ENCODE results near the gene CAMK2N2.
"Not testable (repeated sequence)": the region's sequence is repeated elsewhere in the genome, so short reads cannot be mapped to it uniquely, and the experiment has no call there.

The CAMK2N2 gene

DNA sequence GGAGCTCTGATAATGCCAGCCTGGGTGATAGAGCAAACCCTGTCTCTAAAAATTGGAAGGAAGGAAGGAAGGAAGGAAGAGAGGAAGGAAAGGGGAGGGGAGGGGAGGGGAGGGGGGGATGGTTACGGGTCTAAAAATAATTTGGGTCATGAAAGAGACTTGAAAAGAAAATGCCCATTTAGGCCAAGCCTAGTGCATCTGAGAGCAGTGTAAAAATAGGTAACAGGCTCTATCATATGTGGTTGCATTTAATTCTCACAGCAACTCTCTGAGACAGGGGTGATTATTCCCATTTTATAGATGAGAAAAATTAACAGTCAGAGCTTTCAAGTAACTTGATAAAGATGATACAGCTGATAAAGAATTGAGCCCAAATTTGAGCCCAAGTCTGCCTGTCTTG lies 10.9 kb upstream of the CAMK2N2 start:
- H3K79me1 ChIP-seq (ENCODE audit: low read length), result no peaks in the 10 kb centered on the region
- no peak overlapping the region for H3K56ac ChIP-seq (ENCODE audit: low read length)
- no peak for DNase-seq
- H3K4me2 ChIP-seq (ENCODE audit: low read length), result no peak overlapping the region
- no peak overlapping the region for H3K18ac ChIP-seq (ENCODE audit: low read length)
- no peak overlapping the region for H3K4me3 ChIP-seq (ENCODE audit: low read length)
- no peak overlapping the region for H3K9ac ChIP-seq (ENCODE audit: low read length)
- no peak overlapping the region for H2BK120ac ChIP-seq (ENCODE audit: low read depth, low read length)
- H3K36me3 ChIP-seq (ENCODE audit: control insufficient read depth, insufficient read depth, low read length), result no peaks in the 10 kb centered on the region
- H2BK5ac ChIP-seq (ENCODE audit: low read length), result no peak overlapping the region
- peaks cover 11% of the 10 kb centered on the region for H3K27me3 ChIP-seq (ENCODE audit: insufficient read depth, low read length, poor library complexity)
- no peak overlapping the region for H3K4ac ChIP-seq (ENCODE audit: low read depth, low read length)
- H4K8ac ChIP-seq (ENCODE audit: low read depth, low read length), result no peak overlapping the region
- H3K23ac ChIP-seq (ENCODE audit: low read length), result no peak overlapping the region
- no peaks in the 10 kb centered on the region for H3K79me2 ChIP-seq (ENCODE audit: control insufficient read depth, insufficient read depth, low read length)
- no CpG with 5 or more reads among the region's 1 CpG for WGBS (ENCODE audit: extremely low coverage, insufficient coverage, low lambda C conversion rate)
- H3K4me1 ChIP-seq (ENCODE audit: control insufficient read depth, low read depth, low read length), result no peaks in the 10 kb centered on the region
- H4K5ac ChIP-seq (ENCODE audit: low read length), result no peak overlapping the region
- no peak overlapping the region for H3K27ac ChIP-seq (ENCODE audit: low read depth, low read length)
- no peak overlapping the region for H2AK5ac ChIP-seq (ENCODE audit: low read length)
- H2BK15ac ChIP-seq (replicated peaks; ENCODE audit: low read depth), result no peak overlapping the region

DNA sequence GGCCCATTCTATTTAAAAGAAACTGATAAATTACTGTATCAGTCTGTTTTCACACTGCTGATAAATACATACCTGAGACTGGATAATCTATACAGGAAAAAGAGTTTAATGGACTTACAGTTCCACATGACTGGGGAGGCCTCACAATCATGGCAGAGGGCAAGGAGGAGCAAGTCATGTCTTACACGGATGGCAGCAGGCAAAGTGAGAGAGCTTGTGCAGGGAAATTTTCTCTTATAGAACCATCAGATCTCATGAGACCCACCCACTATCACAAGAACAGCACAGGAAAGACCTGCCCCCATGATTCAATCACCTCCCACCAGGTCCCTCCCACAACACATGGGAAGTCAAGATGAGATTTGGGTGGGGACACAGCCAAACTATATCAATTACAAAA lies 5.9 kb upstream of the CAMK2N2 start:
- not testable (repeated sequence) for H4K5ac ChIP-seq (ENCODE audit: low read length); H2BK120ac ChIP-seq (ENCODE audit: low read depth, low read length); H3K4ac ChIP-seq (ENCODE audit: low read depth, low read length); H3K18ac ChIP-seq (ENCODE audit: low read length); H3K79me2 ChIP-seq (ENCODE audit: control insufficient read depth, insufficient read depth, low read length); H3K23ac ChIP-seq (ENCODE audit: low read length); H3K36me3 ChIP-seq (ENCODE audit: control insufficient read depth, insufficient read depth, low read length); H3K9ac ChIP-seq (ENCODE audit: low read length); H3K56ac ChIP-seq (ENCODE audit: low read length); H3K79me1 ChIP-seq (ENCODE audit: low read length); H3K4me2 ChIP-seq (ENCODE audit: low read length); H4K8ac ChIP-seq (ENCODE audit: low read depth, low read length); H3K27me3 ChIP-seq (ENCODE audit: insufficient read depth, low read length, poor library complexity); H2BK5ac ChIP-seq (ENCODE audit: low read length); DNase-seq; H3K4me3 ChIP-seq (ENCODE audit: low read length); H3K27ac ChIP-seq (ENCODE audit: low read depth, low read length); H2AK5ac ChIP-seq (ENCODE audit: low read length); H2BK15ac ChIP-seq (replicated peaks; ENCODE audit: low read depth); H3K4me1 ChIP-seq (ENCODE audit: control insufficient read depth, low read depth, low read length)
- no CpG with 5 or more reads among the region's 1 CpG for WGBS (ENCODE audit: extremely low coverage, insufficient coverage, low lambda C conversion rate)

DNA sequence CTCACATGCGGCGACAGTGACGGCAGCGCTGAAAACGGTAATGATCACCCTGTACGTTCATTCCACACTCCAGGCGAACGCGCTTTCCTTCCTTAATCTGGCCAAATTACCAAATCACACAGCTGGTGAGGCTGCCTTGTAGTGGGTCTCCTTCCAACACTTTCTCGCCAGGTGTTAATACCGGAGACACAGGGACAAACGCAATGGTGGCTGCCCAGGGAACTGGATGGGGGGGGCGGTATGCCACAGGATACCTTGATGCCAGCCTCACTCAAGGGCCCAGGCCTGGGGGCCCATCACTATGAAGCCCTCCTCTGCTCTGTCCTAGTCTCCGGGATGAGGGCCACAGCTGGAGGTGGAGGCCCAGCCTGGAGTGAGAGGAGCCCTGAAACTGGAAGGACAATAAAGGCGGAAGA lies 1.4 kb upstream of the CAMK2N2 start:
- Histone ChIP-seq H3K27me3 (ENCODE audit: insufficient read depth, low read length, poor library complexity) (peaks cover 19% of the 10 kb centered on the region), H3K56ac (ENCODE audit: low read length) (no peak overlapping the region), H2BK120ac (ENCODE audit: low read depth, low read length) (no peak overlapping the region), H3K9ac (ENCODE audit: low read length) (no peak overlapping the region), H2BK5ac (ENCODE audit: low read length) (no peak overlapping the region), H3K79me2 (ENCODE audit: control insufficient read depth, insufficient read depth, low read length) (no peaks in the 10 kb centered on the region), H3K4me3 (ENCODE audit: low read length) (no peak overlapping the region), H3K18ac (ENCODE audit: low read length) (no peak overlapping the region), H2BK15ac (replicated peaks; ENCODE audit: low read depth) (no peak overlapping the region), H3K36me3 (ENCODE audit: control insufficient read depth, insufficient read depth, low read length) (no peaks in the 10 kb centered on the region), H3K4me2 (ENCODE audit: low read length) (no peak overlapping the region), H3K4ac (ENCODE audit: low read depth, low read length) (no peak overlapping the region), H4K8ac (ENCODE audit: low read depth, low read length) (no peak overlapping the region), H4K5ac (ENCODE audit: low read length) (no peak overlapping the region), H3K79me1 (ENCODE audit: low read length) (no peaks in the 10 kb centered on the region), H3K4me1 (ENCODE audit: control insufficient read depth, low read depth, low read length) (no peaks in the 10 kb centered on the region), H2AK5ac (ENCODE audit: low read length) (no peak overlapping the region), H3K27ac (ENCODE audit: low read depth, low read length) (no peak overlapping the region), H3K23ac (ENCODE audit: low read length) (no peak overlapping the region)
- DNase-seq, result no peak
- WGBS (ENCODE audit: extremely low coverage, insufficient coverage, low lambda C conversion rate), result no CpG with 5 or more reads among the region's 15 CpGs

DNA sequence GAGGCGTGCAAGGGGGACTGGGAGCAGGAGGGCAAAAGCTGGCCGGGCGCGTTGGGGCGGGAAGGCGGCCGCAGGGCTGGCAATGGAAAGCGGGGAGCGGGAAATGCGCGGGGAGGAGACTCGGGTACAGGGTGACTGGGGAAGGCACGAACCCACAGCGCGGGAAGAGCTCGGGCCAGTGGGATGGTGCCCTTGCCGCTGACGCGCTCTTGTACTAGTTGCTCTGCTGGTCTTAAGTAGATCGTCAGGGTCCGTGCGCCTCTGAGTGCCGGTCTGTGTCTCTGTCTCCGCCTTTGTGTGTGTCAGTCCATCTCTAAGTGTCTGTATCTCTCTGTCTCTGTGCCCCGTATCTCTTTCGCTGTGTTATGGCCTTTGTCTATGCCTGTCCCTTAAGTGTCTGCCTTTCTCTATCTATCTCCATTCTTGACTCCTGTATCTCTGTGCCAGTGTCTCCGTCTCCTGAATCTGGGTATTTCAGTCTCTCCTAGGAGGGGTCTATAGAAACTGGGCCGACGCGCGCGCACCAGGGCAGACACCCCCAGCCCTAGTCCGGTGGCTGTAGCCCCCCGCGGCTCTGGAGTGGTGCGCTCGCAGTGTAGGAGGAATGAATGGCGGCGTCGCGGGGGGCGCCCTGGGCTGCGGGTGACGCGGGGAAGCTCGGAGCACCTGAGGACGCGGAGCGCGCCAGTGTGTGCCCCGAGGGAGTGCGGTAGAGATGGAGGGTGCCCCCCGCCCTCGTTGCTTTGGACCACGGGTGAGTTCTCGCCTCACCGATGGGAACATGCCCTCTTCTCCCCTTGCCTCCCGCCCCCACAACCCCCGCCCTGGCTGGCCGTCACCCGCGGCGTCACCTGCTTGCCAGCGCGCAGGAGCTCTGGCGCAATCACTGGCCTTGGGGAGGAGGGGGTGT lies 756 bp upstream of the CAMK2N2 start:
- H3K27ac ChIP-seq (ENCODE audit: low read depth, low read length), result no peak overlapping the region

GRCh38 chr3:184260724-184261269 lies 556 bp downstream of the CAMK2N2 start:
- no peak overlapping the region for H2AK5ac ChIP-seq (ENCODE audit: low read length)
- no peak overlapping the region for H3K27ac ChIP-seq (ENCODE audit: low read depth, low read length)
- no peak overlapping the region for H4K8ac ChIP-seq (ENCODE audit: low read depth, low read length)
- H3K4me2 ChIP-seq (ENCODE audit: low read length), result peak overlapping the region; percentile 68
- no CpG with 5 or more reads among the region's 49 CpGs for WGBS (ENCODE audit: extremely low coverage, insufficient coverage, low lambda C conversion rate)
- H2BK15ac ChIP-seq (replicated peaks; ENCODE audit: low read depth), result no peak overlapping the region
- peak overlapping the region; percentile 35 for H3K4me3 ChIP-seq (ENCODE audit: low read length)
- no peak overlapping the region for H3K18ac ChIP-seq (ENCODE audit: low read length)
- no peak overlapping the region for H2BK5ac ChIP-seq (ENCODE audit: low read length)
- H4K5ac ChIP-seq (ENCODE audit: low read length), result no peak overlapping the region
- no peaks in the 10 kb centered on the region for H3K36me3 ChIP-seq (ENCODE audit: control insufficient read depth, insufficient read depth, low read length)
- H3K4me1 ChIP-seq (ENCODE audit: control insufficient read depth, low read depth, low read length), result no peaks in the 10 kb centered on the region
- no peaks in the 10 kb centered on the region for H3K79me2 ChIP-seq (ENCODE audit: control insufficient read depth, insufficient read depth, low read length)
- H3K23ac ChIP-seq (ENCODE audit: low read length), result no peak overlapping the region
- H2BK120ac ChIP-seq (ENCODE audit: low read depth, low read length), result no peak overlapping the region
- peak overlapping the region; percentile 54 for H3K9ac ChIP-seq (ENCODE audit: low read length)
- H3K56ac ChIP-seq (ENCODE audit: low read length), result peak overlapping the region; percentile 80
- no peak overlapping the region for H3K4ac ChIP-seq (ENCODE audit: low read depth, low read length)
- peak; percentile 9 for DNase-seq
- H3K27me3 ChIP-seq (ENCODE audit: insufficient read depth, low read length, poor library complexity), result peaks cover 19% of the 10 kb centered on the region
- no peaks in the 10 kb centered on the region for H3K79me1 ChIP-seq (ENCODE audit: low read length)

More for the DNA sequence above, 756 bp upstream of the CAMK2N2 start:
- Histone ChIP-seq H3K27me3 (ENCODE audit: insufficient read depth, low read length, poor library complexity) (peaks cover 19% of the 10 kb centered on the region), H3K4me3 (ENCODE audit: low read length) (no peak overlapping the region), H3K36me3 (ENCODE audit: control insufficient read depth, insufficient read depth, low read length) (no peaks in the 10 kb centered on the region), H2AK5ac (ENCODE audit: low read length) (no peak overlapping the region), H3K9ac (ENCODE audit: low read length) (peak overlapping the region; percentile 18), H3K23ac (ENCODE audit: low read length) (no peak overlapping the region), H2BK120ac (ENCODE audit: low read depth, low read length) (no peak overlapping the region), H4K5ac (ENCODE audit: low read length) (no peak overlapping the region), H2BK15ac (replicated peaks; ENCODE audit: low read depth) (no peak overlapping the region), H3K79me2 (ENCODE audit: control insufficient read depth, insufficient read depth, low read length) (no peaks in the 10 kb centered on the region), H3K4ac (ENCODE audit: low read depth, low read length) (no peak overlapping the region), H3K79me1 (ENCODE audit: low read length) (no peaks in the 10 kb centered on the region), H2BK5ac (ENCODE audit: low read length) (no peak overlapping the region), H3K56ac (ENCODE audit: low read length) (peak overlapping the region; percentile 66), H3K18ac (ENCODE audit: low read length) (no peak overlapping the region), H3K4me2 (ENCODE audit: low read length) (peak overlapping the region; percentile 29), H4K8ac (ENCODE audit: low read depth, low read length) (no peak overlapping the region), H3K4me1 (ENCODE audit: control insufficient read depth, low read depth, low read length) (no peaks in the 10 kb centered on the region)
- DNase-seq, result peak; percentile 58
- no CpG with 5 or more reads among the region's 66 CpGs for WGBS (ENCODE audit: extremely low coverage, insufficient coverage, low lambda C conversion rate)

Data from mesendoderm (in vitro differentiated cells).